Astrocyte (in vitro differentiated cells and primary cell): ENCODE measurements around the gene PIWIL1. TPM values are rescaled to one million over a fixed set of nuclear protein-coding genes. Genes with fewer than 3 reads are reported as not detected.

ENCODE experiments used
- DNase-seq: peaks from one replicate; pipeline ENCODE4 v3.0.0-alpha.2; 2010; ENCODE audit warnings: low read depth
- FAIRE-seq: peaks from 2 replicates; lab custom pipeline; 2011; peaks lifted over from hg19 to GRCh38; lab: Jason Lieb, UNC
- H2AFZ ChIP-seq: 2 replicates; pipeline ENCODE4 v1.6.0; 2012; ENCODE audit warnings: low read depth, low read length, inconsistent platforms
- H3K27ac ChIP-seq: 2 replicates; pipeline ENCODE4 v1.5.1; 2011; ENCODE audit warnings: low read depth, low read length, inconsistent platforms
- H3K27me3 ChIP-seq: 2 replicates; pipeline ENCODE4 v1.6.0; 2011; ENCODE audit warnings: low read length, inconsistent platforms; ENCODE audit not compliant: insufficient read depth
- H3K36me3 ChIP-seq: 2 replicates; pipeline ENCODE4 v1.5.1; 2011; ENCODE audit warnings: low read length, inconsistent platforms; ENCODE audit not compliant: insufficient read depth
- H3K4me1 ChIP-seq: 2 replicates; pipeline ENCODE4 v1.5.1; 2011; ENCODE audit warnings: low read length, inconsistent platforms; ENCODE audit not compliant: insufficient read depth
- H3K4me2 ChIP-seq: 2 replicates; pipeline ENCODE4 v1.6.0; 2012; ENCODE audit warnings: low read length, inconsistent platforms
- H3K4me3 ChIP-seq: 2 replicates; pipeline ENCODE4 v1.5.1; 2011; ENCODE audit warnings: low read depth, mild to moderate bottlenecking, low read length, inconsistent platforms; ENCODE audit not compliant: insufficient read depth
- H3K79me2 ChIP-seq: 2 replicates; pipeline ENCODE4 v1.6.0; 2012; ENCODE audit warnings: mild to moderate bottlenecking, low read length, inconsistent platforms; ENCODE audit not compliant: insufficient read depth
- H3K9ac ChIP-seq: 2 replicates; pipeline ENCODE4 v1.6.0; 2012; ENCODE audit warnings: mild to moderate bottlenecking, low read length, inconsistent platforms
- H3K9me3 ChIP-seq: 2 replicates; pipeline ENCODE4 v1.5.1; 2012; ENCODE audit warnings: low read depth, mild to moderate bottlenecking, low read length, inconsistent platforms; ENCODE audit not compliant: insufficient read depth
- H4K20me1 ChIP-seq: 2 replicates; pipeline ENCODE4 v1.6.0; 2012; ENCODE audit warnings: low read length, inconsistent platforms; ENCODE audit not compliant: insufficient read depth
- H3K27ac Mint-ChIP-seq: one replicate; pipeline ENCODE4 v1.8.0; 2021; ENCODE audit warnings: mild to moderate bottlenecking, mixed read lengths; ENCODE audit not compliant: unreplicated experiment
- H3K27me3 Mint-ChIP-seq: one replicate; pipeline ENCODE4 v1.8.0; 2021; ENCODE audit warnings: low read depth, mixed read lengths; ENCODE audit not compliant: unreplicated experiment
- H3K36me3 Mint-ChIP-seq: one replicate; pipeline ENCODE4 v1.8.0; 2021; ENCODE audit warnings: low read depth, mixed read lengths; ENCODE audit not compliant: unreplicated experiment
- H3K4me1 Mint-ChIP-seq: one replicate; pipeline ENCODE4 v1.8.0; 2021; ENCODE audit warnings: low read depth, mixed read lengths; ENCODE audit not compliant: unreplicated experiment
- H3K4me3 Mint-ChIP-seq: one replicate; pipeline ENCODE4 v1.8.0; 2021; ENCODE audit warnings: mild to moderate bottlenecking, moderate library complexity, mixed read lengths; ENCODE audit not compliant: unreplicated experiment
- H3K9me3 Mint-ChIP-seq: one replicate; pipeline ENCODE4 v1.8.0; 2021; ENCODE audit warnings: mild to moderate bottlenecking, mixed read lengths; ENCODE audit not compliant: unreplicated experiment
- CTCF ChIP-seq: IDR thresholded peaks from 2 replicates; pipeline ENCODE4 v1.5.1; 2011; ENCODE audit warnings: low read depth, mild to moderate bottlenecking, inconsistent platforms, low read length, moderate library complexity; ENCODE audit not compliant: insufficient read depth
- EZH2 ChIP-seq: IDR thresholded peaks from 2 replicates; pipeline ENCODE4 v1.6.1; 2012; ENCODE audit warnings: mild to moderate bottlenecking, low read length, inconsistent platforms; ENCODE audit not compliant: insufficient read depth
- total RNA-seq: library from RNA; stranded (reverse); gene quantifications from 2 replicates; pipeline ENCODE4 v1.2.1, GENCODE V29; 2021

The PIWIL1 gene
- total RNA-seq, 1 donor from 2014 or later, result not detected

GRCh38 chr12:130382818-130383217, 45.1 kb downstream of the PIWIL1 start:
- Histone ChIP-seq H3K4me2 (no peak overlapping the region), H3K4me3 (no peak overlapping the region), H4K20me1 (no peaks in the 10 kb centered on the region), H3K27ac (no peak overlapping the region), H3K36me3 (no peaks in the 10 kb centered on the region), H3K79me2 (no peaks in the 10 kb centered on the region), H3K4me1 (no peaks in the 10 kb centered on the region), H2AFZ (no peak overlapping the region), H3K9me3 (no peaks in the 10 kb centered on the region), H3K27me3 (no peaks in the 10 kb centered on the region), H3K9ac (no peak overlapping the region)
- Mint-ChIP-seq H3K4me1 (no peaks in the 10 kb centered on the region), H3K4me3 (no peak overlapping the region), H3K9me3 (peaks cover 7% of the 10 kb centered on the region), H3K36me3 (no peaks in the 10 kb centered on the region), H3K27me3 (no peaks in the 10 kb centered on the region), H3K27ac (no peak overlapping the region)
- FAIRE-seq, result no peak
- TF ChIP-seq EZH2 (no peak), CTCF (no peak)
- no peak for DNase-seq

- H3K4me3 ChIP-seq, result no peak overlapping the region
- Mint-ChIP-seq H3K9me3 (peaks cover 7% of the 10 kb centered on the region), H3K27me3 (no peaks in the 10 kb centered on the region), H3K4me1 (no peaks in the 10 kb centered on the region), H3K4me3 (no peak overlapping the region), H3K36me3 (no peaks in the 10 kb centered on the region), H3K27ac (no peak overlapping the region)
- H3K27ac ChIP-seq, result no peak overlapping the region
- H3K4me2 ChIP-seq, result no peak overlapping the region
- no peaks in the 10 kb centered on the region for H3K36me3 ChIP-seq
- FAIRE-seq (no peak), DNase-seq (no peak)
- H3K9ac ChIP-seq, result no peak overlapping the region
- no peak overlapping the region for H2AFZ ChIP-seq
- no peaks in the 10 kb centered on the region for H3K79me2 ChIP-seq
- TF ChIP-seq EZH2, result no peak
- no peak for TF ChIP-seq CTCF
- no peaks in the 10 kb centered on the region for H3K9me3 ChIP-seq
- no peaks in the 10 kb centered on the region for H4K20me1 ChIP-seq
- no peaks in the 10 kb centered on the region for H3K27me3 ChIP-seq
- H3K4me1 ChIP-seq, result no peaks in the 10 kb centered on the region
Observed at GRCh38 chr12:130384234-130384633, 46.5 kb downstream of the PIWIL1 start.

GRCh38 chr12:130385193-130385592, 47.5 kb downstream of the PIWIL1 start:
- Mint-ChIP-seq H3K4me3 (no peak overlapping the region), H3K9me3 (peaks cover 7% of the 10 kb centered on the region), H3K27me3 (no peaks in the 10 kb centered on the region), H3K36me3 (no peaks in the 10 kb centered on the region), H3K27ac (no peak overlapping the region), H3K4me1 (no peaks in the 10 kb centered on the region)
- H3K4me2 ChIP-seq, result no peak overlapping the region
- no peak overlapping the region for H3K27ac ChIP-seq
- H3K4me3 ChIP-seq, result no peak overlapping the region
- H3K27me3 ChIP-seq, result no peaks in the 10 kb centered on the region
- H4K20me1 ChIP-seq, result no peaks in the 10 kb centered on the region
- FAIRE-seq (no peak), DNase-seq (no peak)
- H3K4me1 ChIP-seq, result no peaks in the 10 kb centered on the region
- no peak overlapping the region for H2AFZ ChIP-seq
- no peaks in the 10 kb centered on the region for H3K79me2 ChIP-seq
- H3K36me3 ChIP-seq, result no peaks in the 10 kb centered on the region
- TF ChIP-seq EZH2 (no peak), CTCF (no peak)
- no peaks in the 10 kb centered on the region for H3K9me3 ChIP-seq
- no peak overlapping the region for H3K9ac ChIP-seq
